HepG2 (cell line): ENCODE measurements around the gene RNASE7. TPM values are rescaled to one million over a fixed set of nuclear protein-coding genes. Genes with fewer than 3 reads are reported as not detected.

ENCODE experiments used
- ASH2L ChIP-seq: fragments of 300-600, 200-600 bp; sonication (generic); IDR thresholded peaks from 2 replicates; pipeline ENCODE4 v1.7.0; 2017; ENCODE audit warnings: low read depth, mild to moderate bottlenecking, moderate library complexity, mixed read lengths, low read length; ENCODE audit not compliant: insufficient read length
- CHD2 ChIP-seq: IDR thresholded peaks from 2 replicates; pipeline ENCODE4 v1.6.1; 2011; ENCODE audit warnings: low read depth, low read length, improper control_type of control experiment
- EED ChIP-seq: sonication (generic); formaldehyde crosslinking; IDR thresholded peaks from 2 replicates; pipeline ENCODE4 v1.5.0; 2020; ENCODE audit warnings: mild to moderate bottlenecking, missing genetic modification reagents
- FOXO1 ChIP-seq: sonication (generic); formaldehyde crosslinking; IDR thresholded peaks from 2 replicates; pipeline ENCODE4 v1.4.0; 2020; ENCODE audit warnings: missing genetic modification reagents
- GFI1 ChIP-seq: sonication (generic); formaldehyde crosslinking; IDR thresholded peaks from 2 replicates; pipeline ENCODE4 v1.5.0; 2020; ENCODE audit warnings: missing genetic modification reagents, mild to moderate bottlenecking, borderline replicate concordance
- KDM2A ChIP-seq: sonication (generic); formaldehyde crosslinking; IDR thresholded peaks from 2 replicates; pipeline ENCODE4 v1.4.0; 2020; ENCODE audit warnings: low read depth, missing genetic modification reagents, borderline replicate concordance
- KLF9 ChIP-seq: IDR thresholded peaks from 2 replicates; pipeline ENCODE4 v1.6.1; 2016; ENCODE audit warnings: low read depth
- MEIS1 ChIP-seq: sonication (generic); formaldehyde crosslinking; IDR thresholded peaks from 2 replicates; pipeline ENCODE4 v1.9.0; 2021; ENCODE audit warnings: mild to moderate bottlenecking, missing genetic modification reagents, moderate library complexity, borderline replicate concordance
- NCOA5 ChIP-seq: sonication (generic); formaldehyde crosslinking; IDR thresholded peaks from 2 replicates; pipeline ENCODE4 v1.4.0; 2020; ENCODE audit warnings: missing genetic modification reagents
- NFE2L1 ChIP-seq: sonication (generic); formaldehyde crosslinking; IDR thresholded peaks from 2 replicates; pipeline ENCODE4 v1.4.0; 2020; ENCODE audit warnings: missing genetic modification reagents, mild to moderate bottlenecking, borderline replicate concordance
- RBM39 ChIP-seq: fragments of 200-400 bp; formaldehyde crosslinking; IDR thresholded peaks from one replicate; pipeline ENCODE4 v1.6.1; 2018; ENCODE audit warnings: antibody characterized with exemption, mild to moderate bottlenecking, low read depth, low read length; ENCODE audit not compliant: poor library complexity, severe bottlenecking
- RNF2 ChIP-seq: fragments of 450-650 bp; conservative IDR thresholded peaks from 2 replicates; pipeline ENCODE4 v1.6.1; 2016; ENCODE audit warnings: low read depth
- STAT5B ChIP-seq: sonication (generic); formaldehyde crosslinking; IDR thresholded peaks from 2 replicates; pipeline ENCODE4 v1.4.0; 2020; ENCODE audit warnings: missing genetic modification reagents
- ZMAT3 ChIP-seq: sonication (generic); formaldehyde crosslinking; conservative IDR thresholded peaks from 2 replicates; pipeline ENCODE4 v1.7.0; 2021; ENCODE audit warnings: missing genetic modification reagents
- ZNF101 ChIP-seq: sonication (generic); formaldehyde crosslinking; IDR thresholded peaks from 2 replicates; pipeline ENCODE4 v1.4.0; 2020; ENCODE audit warnings: mild to moderate bottlenecking, low read depth, missing genetic modification reagents, borderline replicate concordance
- ZNF446 ChIP-seq: sonication (generic); formaldehyde crosslinking; IDR thresholded peaks from 2 replicates; pipeline ENCODE4 v1.5.0; 2020; ENCODE audit warnings: mild to moderate bottlenecking, missing genetic modification reagents
- ZNF496 ChIP-seq: sonication (generic); formaldehyde crosslinking; IDR thresholded peaks from 2 replicates; pipeline ENCODE4 v1.8.1; 2023; ENCODE audit warnings: mild to moderate bottlenecking, moderate library complexity, missing genetic modification reagents; ENCODE audit not compliant: insufficient replicate concordance
- ZNF605 ChIP-seq: sonication (generic); formaldehyde crosslinking; IDR thresholded peaks from 2 replicates; pipeline ENCODE4 v1.8.0; 2022; ENCODE audit warnings: mild to moderate bottlenecking, missing genetic modification reagents
- polyA plus RNA-seq, 8 experiments: library from polyadenylated mRNA; depleted of rRNA in 3 of 8; stranded (reverse) in 7 of 8; unstranded in 1 of 8; fragments of >200 nt; fragmentation: Illumina TruSeq in 4 of 8; extraction: Trizol in 4 of 8; gene quantifications; 2 replicates each; pipeline versions ENCODE4 v1.2.1 to v1.2.3, GENCODE V29; 2011 to 2016; ENCODE audit warnings: low read depth in 4 of 8, missing spikeins in 1 of 8, mixed read lengths in 1 of 8; ENCODE audit not compliant: insufficient read depth in 1 of 8
- total RNA-seq, 5 experiments: library from RNA; depleted of rRNA; stranded (reverse); fragments of >200 nt; fragmentation: Illumina TruSeq; extraction: Trizol; gene quantifications; 2 replicates each; pipeline ENCODE4 v1.2.3, GENCODE V29; 2016; ENCODE audit warnings: low read depth in 1 of 5
- TF ChIP-seq, protein P1 (sequence below): sonication (generic); formaldehyde crosslinking; IDR thresholded peaks from 2 replicates; pipeline ENCODE4 v1.8.1; 2023; ENCODE audit warnings: mild to moderate bottlenecking, moderate library complexity, missing genetic modification reagents
- TF ChIP-seq, protein P2 (sequence below): sonication (generic); formaldehyde crosslinking; IDR thresholded peaks from 2 replicates; pipeline ENCODE4 v1.5.0; 2020; ENCODE audit warnings: mild to moderate bottlenecking, missing genetic modification reagents, borderline replicate concordance
- TF ChIP-seq, protein P3 (sequence below): sonication (generic); formaldehyde crosslinking; IDR thresholded peaks from 2 replicates; pipeline ENCODE4 v1.8.1; 2023; ENCODE audit warnings: missing genetic modification reagents, inconsistent platforms, borderline replicate concordance

The RNASE7 gene
- total and polyA plus RNA-seq, 2 of the 13 experiments (the other 11 are each of a cell fraction or from before 2014, with no cell fraction given), result 0.04 TPM; not detected in 1

DNA sequence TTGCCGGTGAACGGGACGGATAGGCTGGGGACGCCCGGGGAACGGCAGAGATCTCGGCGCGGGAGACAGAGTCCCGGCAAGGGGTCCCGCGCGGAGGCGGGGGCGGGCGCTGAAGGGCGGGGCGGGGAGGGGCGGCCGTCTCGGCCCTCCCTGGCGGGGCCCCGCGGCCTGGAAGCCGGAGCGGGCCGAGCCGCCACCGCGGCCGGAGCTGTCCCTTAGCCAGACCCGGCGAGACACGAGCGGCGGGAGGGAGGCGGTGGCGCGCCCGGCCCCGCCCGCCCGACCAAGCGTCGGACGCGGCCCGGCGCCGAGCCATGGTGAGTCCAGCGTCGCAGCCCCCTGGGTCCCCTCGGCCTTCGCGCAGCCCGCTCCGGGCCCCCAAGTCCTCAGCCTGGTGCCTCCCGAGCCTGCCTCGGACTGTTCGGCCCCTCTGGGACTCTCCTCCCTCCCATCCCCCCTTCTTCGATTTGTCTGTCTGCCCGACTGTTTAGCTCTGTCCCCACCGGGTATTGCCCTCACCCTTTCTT lies 28.0 kb downstream of the RNASE7 start, which contains the start of gene ARHGEF40 (continued):
- TF ChIP-seq, protein P1, sequence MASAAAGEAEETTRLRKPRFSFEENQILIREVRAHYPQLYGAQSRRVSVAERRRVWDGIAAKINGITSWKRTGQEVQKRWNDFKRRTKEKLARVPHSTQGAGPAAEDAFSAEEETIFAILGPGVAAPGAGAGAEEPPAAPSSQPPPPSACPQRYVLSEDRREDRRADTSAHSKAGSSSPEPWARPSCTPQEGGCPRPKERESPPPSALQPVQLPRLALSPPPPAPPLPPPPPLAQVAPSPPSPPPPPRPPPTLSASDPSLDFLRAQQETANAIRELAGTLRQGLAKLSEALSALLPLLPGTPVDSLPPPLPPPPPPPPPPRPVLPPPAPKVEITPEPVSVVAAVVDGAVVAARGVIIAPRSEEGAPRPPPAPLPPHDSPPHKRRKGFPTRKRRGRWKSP (CRISPR knock-in tag), result no peak
- TF ChIP-seq KLF9, result no peak
- no peak for TF ChIP-seq MEIS1 (CRISPR knock-in tag)
- TF ChIP-seq, protein P2, sequence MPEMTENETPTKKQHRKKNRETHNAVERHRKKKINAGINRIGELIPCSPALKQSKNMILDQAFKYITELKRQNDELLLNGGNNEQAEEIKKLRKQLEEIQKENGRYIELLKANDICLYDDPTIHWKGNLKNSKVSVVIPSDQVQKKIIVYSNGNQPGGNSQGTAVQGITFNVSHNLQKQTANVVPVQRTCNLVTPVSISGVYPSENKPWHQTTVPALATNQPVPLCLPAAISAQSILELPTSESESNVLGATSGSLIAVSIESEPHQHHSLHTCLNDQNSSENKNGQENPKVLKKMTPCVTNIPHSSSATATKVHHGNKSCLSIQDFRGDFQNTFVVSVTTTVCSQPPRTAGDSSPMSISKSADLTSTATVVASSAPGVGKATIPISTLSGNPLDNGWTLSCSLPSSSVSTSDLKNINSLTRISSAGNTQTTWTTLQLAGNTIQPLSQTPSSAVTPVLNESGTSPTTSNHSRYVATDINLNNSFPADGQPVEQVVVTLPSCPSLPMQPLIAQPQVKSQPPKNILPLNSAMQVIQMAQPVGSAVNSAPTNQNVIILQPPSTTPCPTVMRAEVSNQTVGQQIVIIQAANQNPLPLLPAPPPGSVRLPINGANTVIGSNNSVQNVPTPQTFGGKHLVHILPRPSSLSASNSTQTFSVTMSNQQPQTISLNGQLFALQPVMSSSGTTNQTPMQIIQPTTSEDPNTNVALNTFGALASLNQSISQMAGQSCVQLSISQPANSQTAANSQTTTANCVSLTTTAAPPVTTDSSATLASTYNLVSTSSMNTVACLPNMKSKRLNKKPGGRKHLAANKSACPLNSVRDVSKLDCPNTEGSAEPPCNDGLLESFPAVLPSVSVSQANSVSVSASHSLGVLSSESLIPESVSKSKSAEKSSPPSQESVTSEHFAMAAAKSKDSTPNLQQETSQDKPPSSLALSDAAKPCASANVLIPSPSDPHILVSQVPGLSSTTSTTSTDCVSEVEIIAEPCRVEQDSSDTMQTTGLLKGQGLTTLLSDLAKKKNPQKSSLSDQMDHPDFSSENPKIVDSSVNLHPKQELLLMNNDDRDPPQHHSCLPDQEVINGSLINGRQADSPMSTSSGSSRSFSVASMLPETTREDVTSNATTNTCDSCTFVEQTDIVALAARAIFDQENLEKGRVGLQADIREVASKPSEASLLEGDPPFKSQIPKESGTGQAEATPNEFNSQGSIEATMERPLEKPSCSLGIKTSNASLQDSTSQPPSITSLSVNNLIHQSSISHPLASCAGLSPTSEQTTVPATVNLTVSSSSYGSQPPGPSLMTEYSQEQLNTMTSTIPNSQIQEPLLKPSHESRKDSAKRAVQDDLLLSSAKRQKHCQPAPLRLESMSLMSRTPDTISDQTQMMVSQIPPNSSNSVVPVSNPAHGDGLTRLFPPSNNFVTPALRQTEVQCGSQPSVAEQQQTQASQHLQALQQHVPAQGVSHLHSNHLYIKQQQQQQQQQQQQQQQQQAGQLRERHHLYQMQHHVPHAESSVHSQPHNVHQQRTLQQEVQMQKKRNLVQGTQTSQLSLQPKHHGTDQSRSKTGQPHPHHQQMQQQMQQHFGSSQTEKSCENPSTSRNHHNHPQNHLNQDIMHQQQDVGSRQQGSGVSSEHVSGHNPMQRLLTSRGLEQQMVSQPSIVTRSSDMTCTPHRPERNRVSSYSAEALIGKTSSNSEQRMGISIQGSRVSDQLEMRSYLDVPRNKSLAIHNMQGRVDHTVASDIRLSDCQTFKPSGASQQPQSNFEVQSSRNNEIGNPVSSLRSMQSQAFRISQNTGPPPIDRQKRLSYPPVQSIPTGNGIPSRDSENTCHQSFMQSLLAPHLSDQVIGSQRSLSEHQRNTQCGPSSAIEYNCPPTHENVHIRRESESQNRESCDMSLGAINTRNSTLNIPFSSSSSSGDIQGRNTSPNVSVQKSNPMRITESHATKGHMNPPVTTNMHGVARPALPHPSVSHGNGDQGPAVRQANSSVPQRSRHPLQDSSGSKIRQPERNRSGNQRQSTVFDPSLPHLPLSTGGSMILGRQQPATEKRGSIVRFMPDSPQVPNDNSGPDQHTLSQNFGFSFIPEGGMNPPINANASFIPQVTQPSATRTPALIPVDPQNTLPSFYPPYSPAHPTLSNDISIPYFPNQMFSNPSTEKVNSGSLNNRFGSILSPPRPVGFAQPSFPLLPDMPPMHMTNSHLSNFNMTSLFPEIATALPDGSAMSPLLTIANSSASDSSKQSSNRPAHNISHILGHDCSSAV (CRISPR knock-in tag), result no peak
- TF ChIP-seq RNF2, result no peak
- no peak for TF ChIP-seq NCOA5 (CRISPR knock-in tag)
- no peak for TF ChIP-seq RBM39
- no peak for TF ChIP-seq ZNF496
- TF ChIP-seq ZNF605 (CRISPR knock-in tag), result no peak
- no peak for TF ChIP-seq GFI1 (CRISPR knock-in tag)
- no peak for TF ChIP-seq NFE2L1 (CRISPR knock-in tag)
- 0 out of 2 replicates have a peak, but pooled peaks have one; percentile 10 for TF ChIP-seq ZMAT3
- TF ChIP-seq CHD2, result no peak
- no peak for TF ChIP-seq FOXO1
- peak; percentile 38 for TF ChIP-seq ASH2L
- TF ChIP-seq EED (CRISPR knock-in tag), result no peak
- peak; percentile 31; the same call in 1 of the 2 replicates for TF ChIP-seq KDM2A
- TF ChIP-seq ZNF101 (CRISPR knock-in tag), result no peak
- TF ChIP-seq, protein P3, sequence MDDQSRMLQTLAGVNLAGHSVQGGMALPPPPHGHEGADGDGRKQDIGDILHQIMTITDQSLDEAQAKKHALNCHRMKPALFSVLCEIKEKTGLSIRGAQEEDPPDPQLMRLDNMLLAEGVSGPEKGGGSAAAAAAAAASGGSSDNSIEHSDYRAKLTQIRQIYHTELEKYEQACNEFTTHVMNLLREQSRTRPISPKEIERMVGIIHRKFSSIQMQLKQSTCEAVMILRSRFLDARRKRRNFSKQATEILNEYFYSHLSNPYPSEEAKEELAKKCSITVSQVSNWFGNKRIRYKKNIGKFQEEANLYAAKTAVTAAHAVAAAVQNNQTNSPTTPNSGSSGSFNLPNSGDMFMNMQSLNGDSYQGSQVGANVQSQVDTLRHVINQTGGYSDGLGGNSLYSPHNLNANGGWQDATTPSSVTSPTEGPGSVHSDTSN (CRISPR knock-in tag), result no peak
- no peak for TF ChIP-seq ZNF446 (CRISPR knock-in tag)
- no peak for TF ChIP-seq STAT5B (CRISPR knock-in tag)
